ENCODE measurements around the gene TMEM140.

GRCh38 chr7:135184254-135184841, 36.5 kb downstream of the TMEM140 start:
- TF ChIP-seq EZH2phosphoT487 (IDR thresholded peaks at IDR 0.05; ENCODE audit: insufficient read depth, low read depth), result no peak
- TF ChIP-seq EZH2 (IDR thresholded peaks at IDR 0.05; ENCODE audit: insufficient read depth, poor library complexity, severe bottlenecking), result no peak

All from GM23248 (cell line).